Measurements from ENCODE around the gene ACTL10. TPM values are rescaled to one million over a fixed set of nuclear protein-coding genes. Genes with fewer than 3 reads are reported as not detected.

Gene ACTL10
- total RNA-seq, 2 donors from 2014 or later, result 2.6 to 3.1 TPM

- Histone ChIP-seq H3K4me3 (no peak overlapping the region), H3K27ac (no peak overlapping the region), H3K36me3 (peaks cover 20% of the 10 kb centered on the region), H3K4me1 (ENCODE audit: control insufficient read depth in 1 of 2, low read depth in 2 of 2) (peaks cover 7 to 12% of the 10 kb centered on the region in 2 donors), H3K27me3 (replicated peaks; ENCODE audit: insufficient read depth) (no peaks in the 10 kb centered on the region), H3K9me3 (no peaks in the 10 kb centered on the region)
- ATAC-seq (ENCODE audit: insufficient number of reproducible peaks, low FRiP score, low read depth) (no peak), DNase-seq (ENCODE audit: low spot score) (no peak)
- TF ChIP-seq, protein P1, sequence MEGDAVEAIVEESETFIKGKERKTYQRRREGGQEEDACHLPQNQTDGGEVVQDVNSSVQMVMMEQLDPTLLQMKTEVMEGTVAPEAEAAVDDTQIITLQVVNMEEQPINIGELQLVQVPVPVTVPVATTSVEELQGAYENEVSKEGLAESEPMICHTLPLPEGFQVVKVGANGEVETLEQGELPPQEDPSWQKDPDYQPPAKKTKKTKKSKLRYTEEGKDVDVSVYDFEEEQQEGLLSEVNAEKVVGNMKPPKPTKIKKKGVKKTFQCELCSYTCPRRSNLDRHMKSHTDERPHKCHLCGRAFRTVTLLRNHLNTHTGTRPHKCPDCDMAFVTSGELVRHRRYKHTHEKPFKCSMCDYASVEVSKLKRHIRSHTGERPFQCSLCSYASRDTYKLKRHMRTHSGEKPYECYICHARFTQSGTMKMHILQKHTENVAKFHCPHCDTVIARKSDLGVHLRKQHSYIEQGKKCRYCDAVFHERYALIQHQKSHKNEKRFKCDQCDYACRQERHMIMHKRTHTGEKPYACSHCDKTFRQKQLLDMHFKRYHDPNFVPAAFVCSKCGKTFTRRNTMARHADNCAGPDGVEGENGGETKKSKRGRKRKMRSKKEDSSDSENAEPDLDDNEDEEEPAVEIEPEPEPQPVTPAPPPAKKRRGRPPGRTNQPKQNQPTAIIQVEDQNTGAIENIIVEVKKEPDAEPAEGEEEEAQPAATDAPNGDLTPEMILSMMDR (IDR thresholded peaks at IDR 0.05), result no peak
Measured at GRCh38 chr20:33716498-33716897, 49.8 kb downstream of the ACTL10 start.

Other genes starting within 250 kb of the ACTL10 start
- gene SNTA1, start 223.2 kb upstream of the ACTL10 start, total RNA-seq, result 100 to 1,000 TPM in 1 of 2 donors, 10 to 100 TPM in 1; 62.6 to 108 TPM
- 10 to 100 TPM; 14.8 to 18.0 TPM for gene CBFA2T2, start 176.8 kb upstream of the ACTL10 start, total RNA-seq
- not detected for gene C20orf144, start 4.6 kb upstream of the ACTL10 start, total RNA-seq
- gene NECAB3, start 7.5 kb downstream of the ACTL10 start, total RNA-seq, result 10 to 100 TPM; 24.0 to 29.6 TPM
- gene E2F1, start 19.4 kb downstream of the ACTL10 start, total RNA-seq, result under 1 TPM; 0.68 to 0.92 TPM
- 1 to 10 TPM; 3.3 to 4.1 TPM for gene PXMP4, start 53.4 kb downstream of the ACTL10 start, total RNA-seq
- gene ZNF341, start 65.1 kb downstream of the ACTL10 start, total RNA-seq, result 1 to 10 TPM; 1.8 to 2.3 TPM
- gene CHMP4B, start 144.4 kb downstream of the ACTL10 start, total RNA-seq, result 100 to 1,000 TPM in 1 of 2 donors, 10 to 100 TPM in 1; 69.5 to 104 TPM